OCI-M2 (cell line): ENCODE results near the gene CHD5.

Source experiments
- DNase-seq: peaks from one replicate; lab custom pipeline; 2025; ENCODE audit not compliant: unreplicated experiment; lab: John Stamatoyannopoulos, UW

The CHD5 gene

GRCh38 chr1:6174621-6175410 lies 5.3 kb downstream of the CHD5 start:
- DNase-seq, result no peak

- no peak for DNase-seq
Observed at GRCh38 chr1:6172549-6172948, 7.6 kb downstream of the CHD5 start.

- no peak for DNase-seq
Observed at GRCh38 chr1:6171548-6172124, 8.5 kb downstream of the CHD5 start.

GRCh38 chr1:6170742-6171201 lies 9.3 kb downstream of the CHD5 start:
- DNase-seq, result no peak

GRCh38 chr1:6170116-6170741 lies 9.9 kb downstream of the CHD5 start:
- no peak for DNase-seq

GRCh38 chr1:6168947-6169586 lies 11.1 kb downstream of the CHD5 start:
- no peak for DNase-seq

- no peak for DNase-seq
Observed at GRCh38 chr1:6167391-6168303, 12.5 kb downstream of the CHD5 start.

- no peak for DNase-seq
Observed at GRCh38 chr1:6166655-6167390, 13.3 kb downstream of the CHD5 start.

GRCh38 chr1:6166221-6166620 lies 13.9 kb downstream of the CHD5 start:
- DNase-seq, result no peak

GRCh38 chr1:6165441-6165985 lies 14.6 kb downstream of the CHD5 start:
- no peak for DNase-seq

- no peak for DNase-seq
Observed at GRCh38 chr1:6165027-6165426, 15.1 kb downstream of the CHD5 start.

- no peak for DNase-seq
Observed at GRCh38 chr1:6163973-6164617, 16.0 kb downstream of the CHD5 start.

- no peak for DNase-seq
Observed at GRCh38 chr1:6163191-6163972, 16.7 kb downstream of the CHD5 start.

GRCh38 chr1:6162773-6163172 lies 17.3 kb downstream of the CHD5 start:
- no peak for DNase-seq

- no peak for DNase-seq
Observed at GRCh38 chr1:6162341-6162740, 17.8 kb downstream of the CHD5 start.

- DNase-seq, result no peak
Observed at GRCh38 chr1:6158181-6158580, 21.9 kb downstream of the CHD5 start.

GRCh38 chr1:6157528-6158174 lies 22.5 kb downstream of the CHD5 start:
- DNase-seq, result no peak

GRCh38 chr1:6157132-6157527 lies 23.0 kb downstream of the CHD5 start:
- no peak for DNase-seq
